IMR-90 (cell line): ENCODE results near the gene EYS.

Source experiments
- BHLHE40 ChIP-seq: fragments of 150-350 bp; IDR thresholded peaks from 2 replicates; pipeline ENCODE4 v1.6.1; 2016; ENCODE audit warnings: mild to moderate bottlenecking, low read depth, low read length
- FOS ChIP-seq: fragments of 150-350 bp; IDR thresholded peaks from 2 replicates; pipeline ENCODE4 v1.6.1; 2016; ENCODE audit warnings: low read depth, low read length
- MAFK ChIP-seq: IDR thresholded peaks from 2 replicates; pipeline ENCODE4 v1.6.1; 2012; ENCODE audit warnings: low read depth, low read length, improper control_type of control experiment
- MAZ ChIP-seq: IDR thresholded peaks from 2 replicates; pipeline ENCODE4 v1.6.1; 2012; ENCODE audit warnings: low read depth, mild to moderate bottlenecking, low read length, improper control_type of control experiment, moderate library complexity, borderline replicate concordance
- MXI1 ChIP-seq: IDR thresholded peaks from 2 replicates; pipeline ENCODE4 v1.6.1; 2012; ENCODE audit warnings: low read depth, mild to moderate bottlenecking, low read length, moderate library complexity, borderline replicate concordance
- NFE2L2 ChIP-seq: fragments of 150-350 bp; IDR thresholded peaks from 2 replicates; pipeline ENCODE4 v1.6.1; 2016; ENCODE audit warnings: low read depth, mild to moderate bottlenecking, low read length
- POLR2A ChIP-seq: IDR thresholded peaks from 2 replicates; pipeline ENCODE4 v1.6.1; 2012; ENCODE audit warnings: mild to moderate bottlenecking, low read depth, low read length
- RAD21 ChIP-seq: IDR thresholded peaks from 2 replicates; pipeline ENCODE4 v1.6.1; 2012; ENCODE audit warnings: low read length, improper control_type of control experiment
- RCOR1 ChIP-seq: IDR thresholded peaks from 2 replicates; pipeline ENCODE4 v1.6.1; 2012; ENCODE audit warnings: mild to moderate bottlenecking, low read length, improper control_type of control experiment; ENCODE audit not compliant: insufficient replicate concordance
- RFX5 ChIP-seq: IDR thresholded peaks from 2 replicates; pipeline ENCODE4 v1.8.0; 2012; ENCODE audit warnings: low read depth, mild to moderate bottlenecking, low read length, moderate library complexity
- SMC3 ChIP-seq: fragments of 150-350 bp; IDR thresholded peaks from 2 replicates; pipeline ENCODE4 v1.6.1; 2016; ENCODE audit warnings: low read depth, mild to moderate bottlenecking, antibody characterized with exemption, low read length, moderate library complexity
- TF ChIP-seq, protein P1 (sequence below): conservative IDR thresholded peaks from 2 replicates; pipeline ENCODE4 v1.5.1; 2012; ENCODE audit warnings: mild to moderate bottlenecking, low read depth, low read length, improper control_type of control experiment
- TF ChIP-seq, protein P2 (sequence below): fragments of 150-350 bp; IDR thresholded peaks from 2 replicates; pipeline ENCODE4 v1.6.1; 2017; ENCODE audit warnings: mild to moderate bottlenecking, antibody characterized with exemption, low read length, low read depth

DNA sequence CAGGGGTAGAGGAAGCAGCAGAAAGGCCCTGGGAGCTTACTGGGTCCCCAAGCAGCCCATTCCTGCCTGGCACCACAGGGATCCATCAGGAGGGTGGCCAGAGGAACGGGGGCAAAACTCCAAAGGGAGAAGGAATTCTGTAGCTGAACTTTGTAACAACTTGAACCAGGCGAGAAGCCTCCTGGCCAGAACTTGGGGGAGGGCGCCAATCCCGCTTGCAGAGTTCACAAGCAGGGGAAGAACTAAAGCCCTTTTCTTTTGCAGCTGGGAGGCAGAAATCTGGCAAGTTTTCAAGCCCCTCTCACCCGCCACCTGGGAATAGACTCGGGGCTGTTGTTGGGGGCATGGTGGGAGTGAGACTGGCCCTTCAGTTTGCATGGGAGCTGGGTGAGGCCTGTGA lies 1882.3 kb downstream of the EYS start:
- TF ChIP-seq POLR2A (no peak), RAD21 (no peak), MAFK (no peak), BHLHE40 (no peak), RFX5 (no peak), RCOR1 (no peak), MXI1 (no peak), SMC3 (no peak), NFE2L2 (no peak), MAZ (no peak), FOS (no peak)
- TF ChIP-seq, protein P1, sequence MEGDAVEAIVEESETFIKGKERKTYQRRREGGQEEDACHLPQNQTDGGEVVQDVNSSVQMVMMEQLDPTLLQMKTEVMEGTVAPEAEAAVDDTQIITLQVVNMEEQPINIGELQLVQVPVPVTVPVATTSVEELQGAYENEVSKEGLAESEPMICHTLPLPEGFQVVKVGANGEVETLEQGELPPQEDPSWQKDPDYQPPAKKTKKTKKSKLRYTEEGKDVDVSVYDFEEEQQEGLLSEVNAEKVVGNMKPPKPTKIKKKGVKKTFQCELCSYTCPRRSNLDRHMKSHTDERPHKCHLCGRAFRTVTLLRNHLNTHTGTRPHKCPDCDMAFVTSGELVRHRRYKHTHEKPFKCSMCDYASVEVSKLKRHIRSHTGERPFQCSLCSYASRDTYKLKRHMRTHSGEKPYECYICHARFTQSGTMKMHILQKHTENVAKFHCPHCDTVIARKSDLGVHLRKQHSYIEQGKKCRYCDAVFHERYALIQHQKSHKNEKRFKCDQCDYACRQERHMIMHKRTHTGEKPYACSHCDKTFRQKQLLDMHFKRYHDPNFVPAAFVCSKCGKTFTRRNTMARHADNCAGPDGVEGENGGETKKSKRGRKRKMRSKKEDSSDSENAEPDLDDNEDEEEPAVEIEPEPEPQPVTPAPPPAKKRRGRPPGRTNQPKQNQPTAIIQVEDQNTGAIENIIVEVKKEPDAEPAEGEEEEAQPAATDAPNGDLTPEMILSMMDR: no peak
- TF ChIP-seq, protein P2, sequence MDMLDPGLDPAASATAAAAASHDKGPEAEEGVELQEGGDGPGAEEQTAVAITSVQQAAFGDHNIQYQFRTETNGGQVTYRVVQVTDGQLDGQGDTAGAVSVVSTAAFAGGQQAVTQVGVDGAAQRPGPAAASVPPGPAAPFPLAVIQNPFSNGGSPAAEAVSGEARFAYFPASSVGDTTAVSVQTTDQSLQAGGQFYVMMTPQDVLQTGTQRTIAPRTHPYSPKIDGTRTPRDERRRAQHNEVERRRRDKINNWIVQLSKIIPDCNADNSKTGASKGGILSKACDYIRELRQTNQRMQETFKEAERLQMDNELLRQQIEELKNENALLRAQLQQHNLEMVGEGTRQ: no peak
